HUES64 (cell line): ENCODE data around the gene SCLT1.

Experiments used
- H3K27ac ChIP-seq: 2 replicates; pipeline ENCODE4 v1.7.0; 2013; ENCODE audit warnings: low read depth, low read length, inconsistent platforms
- H3K27me3 ChIP-seq: 2 replicates; pipeline ENCODE4 v1.6.1; 2013; ENCODE audit warnings: mild to moderate bottlenecking, low read length; ENCODE audit not compliant: insufficient read depth
- H3K36me3 ChIP-seq: 2 replicates; pipeline ENCODE4 v1.6.1; 2013; ENCODE audit warnings: mild to moderate bottlenecking, low read length; ENCODE audit not compliant: insufficient read depth
- H3K4me1 ChIP-seq: 2 replicates; pipeline ENCODE4 v1.6.1; 2013; ENCODE audit warnings: mild to moderate bottlenecking, low read length, moderate library complexity; ENCODE audit not compliant: insufficient read depth
- H3K4me3 ChIP-seq: 2 replicates; pipeline ENCODE4 v1.5.1; 2013; ENCODE audit warnings: mild to moderate bottlenecking, low read length, moderate library complexity
- H3K9ac ChIP-seq: 2 replicates; pipeline ENCODE4 v1.6.1; 2013; ENCODE audit warnings: mild to moderate bottlenecking, low read depth, low read length
- H3K9me3 ChIP-seq: 2 replicates; pipeline ENCODE4 v1.6.1; 2013; ENCODE audit warnings: low read depth, low read length; ENCODE audit not compliant: insufficient read depth
- WGBS: fragments of 150-250, 120-280 bp; methylation state at CpG from one replicate; pipeline ENCODE4 v1.1.7; 2013; ENCODE audit warnings: missing lambda C conversion rate; 5-methylcytosine and 5-hydroxymethylcytosine counted together

SCLT1 gene

DNA sequence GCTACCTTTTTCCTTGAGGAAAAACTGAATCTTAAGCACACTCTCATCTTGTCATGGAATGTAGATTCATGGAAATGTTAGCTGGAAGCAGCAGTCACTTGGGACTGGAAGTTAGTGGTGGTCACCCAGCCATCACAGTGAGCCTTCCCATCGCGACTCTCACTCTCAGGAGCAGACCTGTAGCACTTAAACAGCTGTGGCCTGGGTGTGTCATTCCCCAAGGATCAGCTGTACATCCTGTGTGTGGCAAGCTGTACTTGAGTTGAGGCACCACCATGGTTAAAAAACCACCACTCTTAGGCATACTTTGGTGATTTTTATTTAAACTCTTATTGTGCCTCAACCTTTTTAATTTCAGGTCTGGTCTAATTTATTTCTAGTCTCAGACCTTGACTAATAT is 237.1 kb downstream of the SCLT1 start:
- Histone ChIP-seq H3K4me1 (0 out of 2 replicates have a peak, but pooled peaks cover 6% of the 10 kb centered on the region), H3K27me3 (no peaks in the 10 kb centered on the region), H3K4me3 (no peak overlapping the region), H3K27ac (no peak overlapping the region), H3K36me3 (peaks cover 98% of the 10 kb centered on the region), H3K9me3 (no peaks in the 10 kb centered on the region), H3K9ac (no peak overlapping the region)
- WGBS: 96% methylated on average over 2 of the region's 2 CpGs

- no peaks in the 10 kb centered on the region for H3K27me3 ChIP-seq
- no peak overlapping the region for H3K9ac ChIP-seq
- H3K4me3 ChIP-seq: no peak overlapping the region
- WGBS: 96% methylated on average over 7 of the region's 7 CpGs
- no peak overlapping the region for H3K27ac ChIP-seq
- peaks cover 98% of the 10 kb centered on the region for H3K36me3 ChIP-seq
- 0 out of 2 replicates have a peak, but pooled peaks cover 6% of the 10 kb centered on the region for H3K4me1 ChIP-seq
- no peaks in the 10 kb centered on the region for H3K9me3 ChIP-seq
Observed at GRCh38 chr4:128855621-128856020, 237.7 kb downstream of the SCLT1 start.

GRCh38 chr4:128854433-128854832 is 238.9 kb downstream of the SCLT1 start:
- Histone ChIP-seq H3K9me3 (no peaks in the 10 kb centered on the region), H3K9ac (no peak overlapping the region), H3K36me3 (peaks cover 98% of the 10 kb centered on the region), H3K4me1 (0 out of 2 replicates have a peak, but pooled peaks cover 6% of the 10 kb centered on the region), H3K4me3 (no peak overlapping the region), H3K27ac (no peak overlapping the region), H3K27me3 (no peaks in the 10 kb centered on the region)
- WGBS: 92% methylated on average over 5 of the region's 6 CpGs

GRCh38 chr4:128853741-128854140 is 239.6 kb downstream of the SCLT1 start:
- Histone ChIP-seq H3K27ac (no peak overlapping the region), H3K36me3 (peaks cover 98% of the 10 kb centered on the region), H3K27me3 (no peaks in the 10 kb centered on the region), H3K4me3 (no peak overlapping the region), H3K9ac (no peak overlapping the region), H3K9me3 (no peaks in the 10 kb centered on the region), H3K4me1 (0 out of 2 replicates have a peak, but pooled peaks cover 6% of the 10 kb centered on the region)
- 91% methylated on average over 5 of the region's 5 CpGs for WGBS

GRCh38 chr4:128850252-128850651 is 243.1 kb downstream of the SCLT1 start:
- Histone ChIP-seq H3K27ac (no peak overlapping the region), H3K4me1 (0 out of 2 replicates have a peak, but pooled peaks cover 6% of the 10 kb centered on the region), H3K27me3 (no peaks in the 10 kb centered on the region), H3K36me3 (peaks cover 98% of the 10 kb centered on the region), H3K9me3 (no peaks in the 10 kb centered on the region), H3K4me3 (no peak overlapping the region), H3K9ac (no peak overlapping the region)
- 98% methylated on average over 4 of the region's 4 CpGs for WGBS

DNA sequence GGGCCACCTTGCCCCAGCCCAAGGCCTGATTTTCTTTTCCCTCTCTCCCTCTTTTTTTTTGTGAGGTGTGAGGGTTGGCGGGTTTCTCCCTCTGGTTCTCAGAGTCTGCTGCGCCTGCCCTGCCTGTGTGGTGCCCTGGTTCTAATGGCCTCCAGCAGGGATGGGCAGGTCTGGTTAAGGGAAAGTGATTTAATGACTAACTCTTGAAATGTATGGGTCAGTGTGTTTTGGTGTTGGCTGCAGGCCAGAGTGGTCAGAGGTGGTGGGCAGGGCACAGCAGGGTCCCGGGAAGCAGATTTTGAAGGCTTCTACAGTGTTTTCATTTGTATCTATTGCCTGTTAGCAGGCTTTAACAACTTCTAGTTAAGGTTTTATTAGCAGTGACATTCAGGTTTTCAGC is 244.9 kb downstream of the SCLT1 start:
- Histone ChIP-seq H3K27ac (no peak overlapping the region), H3K36me3 (peaks cover 98% of the 10 kb centered on the region)
- WGBS: 91% methylated on average over 3 of the region's 3 CpGs

DNA sequence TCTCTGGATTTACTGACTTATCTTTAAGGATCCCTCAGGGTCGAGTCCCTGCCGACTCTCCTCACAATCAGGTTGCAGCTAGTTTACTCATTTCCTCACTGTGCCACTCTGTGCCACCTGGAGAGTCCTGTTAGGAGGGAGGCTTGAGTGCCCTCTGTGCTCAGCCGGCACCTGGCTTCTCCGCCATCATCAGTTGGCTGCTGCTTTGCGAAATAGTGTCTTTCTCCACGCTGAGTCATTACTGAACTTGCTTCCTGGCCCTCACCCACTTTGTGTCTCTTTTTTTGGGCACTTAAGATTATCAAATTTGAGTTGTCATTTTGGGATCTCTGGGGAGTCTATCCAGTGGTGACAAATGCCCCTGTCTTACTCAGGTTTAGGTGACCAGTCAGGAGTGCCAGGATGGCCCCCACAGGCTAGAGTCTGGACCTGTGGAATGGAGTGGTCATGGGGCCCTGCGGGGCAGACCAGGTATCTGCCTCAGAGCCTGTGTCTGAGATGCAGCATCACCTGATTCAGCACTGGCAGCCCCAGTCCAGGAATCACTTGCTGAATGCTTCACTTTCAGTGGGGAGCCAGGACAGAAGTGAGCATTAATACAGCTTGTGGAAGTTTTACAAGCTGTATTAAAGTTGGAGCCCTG is 246.1 kb downstream of the SCLT1 start:
- Histone ChIP-seq H3K4me1 (no peaks in the 10 kb centered on the region), H3K4me3 (no peak overlapping the region), H3K9ac (no peak overlapping the region), H3K27me3 (no peaks in the 10 kb centered on the region), H3K36me3 (peaks cover 98% of the 10 kb centered on the region), H3K27ac (no peak overlapping the region), H3K9me3 (no peaks in the 10 kb centered on the region)
- WGBS: 95% methylated on average over 7 of the region's 7 CpGs

More for the DNA sequence above, 244.9 kb downstream of the SCLT1 start:
- no peaks in the 10 kb centered on the region for H3K27me3 ChIP-seq
- no peak overlapping the region for H3K4me3 ChIP-seq
- no peaks in the 10 kb centered on the region for H3K4me1 ChIP-seq
- no peaks in the 10 kb centered on the region for H3K9me3 ChIP-seq
- no peak overlapping the region for H3K9ac ChIP-seq

GRCh38 chr4:128846063-128846462 is 247.3 kb downstream of the SCLT1 start:
- peaks cover 98% of the 10 kb centered on the region for H3K36me3 ChIP-seq
- H3K4me3 ChIP-seq: no peak overlapping the region
- no peak overlapping the region for H3K9ac ChIP-seq
- no peaks in the 10 kb centered on the region for H3K27me3 ChIP-seq
- WGBS: 94% methylated on average over 4 of the region's 4 CpGs
- no peak overlapping the region for H3K27ac ChIP-seq
- H3K9me3 ChIP-seq: no peaks in the 10 kb centered on the region
- peaks cover 4% of the 10 kb centered on the region; the same call in 1 of the 2 replicates for H3K4me1 ChIP-seq

DNA sequence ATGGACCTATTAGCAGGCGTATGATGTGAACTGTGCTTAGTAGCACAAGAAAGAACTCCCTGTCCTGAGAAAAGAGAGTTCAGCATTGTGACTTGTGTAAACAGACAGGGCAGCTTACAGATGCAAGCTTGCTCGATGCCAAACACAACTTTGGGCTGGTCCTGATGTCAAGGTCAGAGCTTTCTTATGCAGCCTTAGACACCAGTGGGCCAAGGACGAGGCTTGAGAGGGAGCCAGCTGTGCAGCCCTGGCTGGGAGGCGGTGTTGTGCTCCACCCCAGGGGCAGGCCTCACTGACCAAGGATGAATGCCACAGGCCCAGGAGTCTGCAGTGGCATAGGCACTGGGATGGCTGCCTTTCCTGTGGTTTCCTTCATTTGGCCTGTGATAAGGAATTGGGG is 248.4 kb downstream of the SCLT1 start:
- Histone ChIP-seq H3K4me1 (peaks cover 14% of the 10 kb centered on the region), H3K27me3 (no peaks in the 10 kb centered on the region), H3K9ac (no peak overlapping the region), H3K9me3 (no peaks in the 10 kb centered on the region), H3K27ac (no peak overlapping the region), H3K36me3 (peaks cover 98% of the 10 kb centered on the region), H3K4me3 (no peak overlapping the region)
- WGBS: 90% methylated on average over 4 of the region's 4 CpGs

DNA sequence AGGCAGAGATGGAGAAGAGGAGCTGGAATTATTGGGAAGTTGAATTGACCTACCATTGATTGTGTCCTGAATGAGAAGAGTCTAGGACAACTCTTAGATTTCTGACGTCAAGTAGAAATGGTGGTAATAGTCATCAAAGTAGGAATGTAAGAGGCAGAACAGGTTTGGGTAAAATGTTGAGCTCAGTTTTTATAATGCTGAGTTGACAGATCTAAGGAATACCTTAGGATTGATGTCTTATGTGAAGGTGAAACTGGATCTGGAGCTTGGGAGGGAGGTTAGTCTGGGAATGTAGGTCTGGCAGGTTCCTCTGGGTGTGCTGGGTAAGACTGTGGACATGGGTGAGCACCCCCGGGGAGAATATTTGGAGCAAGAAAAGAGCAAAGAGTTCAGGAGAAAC is 251.9 kb downstream of the SCLT1 start:
- Histone ChIP-seq H3K9ac (no peak overlapping the region), H3K9me3 (no peaks in the 10 kb centered on the region), H3K27ac (no peak overlapping the region), H3K27me3 (no peaks in the 10 kb centered on the region), H3K4me1 (peaks cover 30% of the 10 kb centered on the region), H3K36me3 (peaks cover 99% of the 10 kb centered on the region), H3K4me3 (no peak overlapping the region)
- 91% methylated on average over 2 of the region's 2 CpGs for whole genome bisulfite sequencing

- WGBS: 95% methylated on average over 2 of the region's 2 CpGs
- no peak overlapping the region for H3K9ac ChIP-seq
- peaks cover 99% of the 10 kb centered on the region for H3K36me3 ChIP-seq
- peaks cover 32% of the 10 kb centered on the region for H3K4me1 ChIP-seq
- H3K4me3 ChIP-seq: no peak overlapping the region
- H3K27ac ChIP-seq: no peak overlapping the region
- H3K9me3 ChIP-seq: no peaks in the 10 kb centered on the region
- H3K27me3 ChIP-seq: no peaks in the 10 kb centered on the region
Observed at GRCh38 chr4:128840711-128841318, 252.5 kb downstream of the SCLT1 start.
